Sigmoid colon (tissue), 4 donors: ENCODE measurements around the gene SMARCD1.

Source experiments
- EP300 ChIP-seq, 4 donors: sonication (generic); formaldehyde crosslinking; IDR thresholded peaks; one replicate each; pipeline ENCODE4 v1.6.1; 2017; ENCODE audit warnings: antibody characterized with exemption in 4 of 4
- POLR2A ChIP-seq, 2 donors: fragments of 450-650 bp; IDR thresholded peaks; one replicate each; pipeline ENCODE4 v1.6.1; 2016; ENCODE audit warnings: antibody characterized with exemption in 2 of 2, mild to moderate bottlenecking in 2 of 2, moderate library complexity in 2 of 2
- POLR2AphosphoS5 ChIP-seq, 4 donors: sonication (generic); formaldehyde crosslinking; IDR thresholded peaks; one replicate each; pipeline ENCODE4 v1.6.1; 2017; ENCODE audit warnings: antibody characterized with exemption in 4 of 4
- TF ChIP-seq, protein P1 (sequence below), 4 experiments: fragments of 450-650 bp in 3 of 4; fragments of 200-600 bp in 1 of 4; IDR thresholded peaks; one replicate each; pipeline ENCODE4 v1.5.1; 2016 to 2019; ENCODE audit warnings: antibody characterized with exemption in 4 of 4, mild to moderate bottlenecking in 3 of 4, moderate library complexity in 2 of 4

- TF ChIP-seq POLR2A (IDR thresholded peaks at IDR 0.05) (no peak), EP300 (IDR thresholded peaks at IDR 0.05) (no peak), POLR2AphosphoS5 (IDR thresholded peaks at IDR 0.05) (no peak)
- TF ChIP-seq, protein P1, sequence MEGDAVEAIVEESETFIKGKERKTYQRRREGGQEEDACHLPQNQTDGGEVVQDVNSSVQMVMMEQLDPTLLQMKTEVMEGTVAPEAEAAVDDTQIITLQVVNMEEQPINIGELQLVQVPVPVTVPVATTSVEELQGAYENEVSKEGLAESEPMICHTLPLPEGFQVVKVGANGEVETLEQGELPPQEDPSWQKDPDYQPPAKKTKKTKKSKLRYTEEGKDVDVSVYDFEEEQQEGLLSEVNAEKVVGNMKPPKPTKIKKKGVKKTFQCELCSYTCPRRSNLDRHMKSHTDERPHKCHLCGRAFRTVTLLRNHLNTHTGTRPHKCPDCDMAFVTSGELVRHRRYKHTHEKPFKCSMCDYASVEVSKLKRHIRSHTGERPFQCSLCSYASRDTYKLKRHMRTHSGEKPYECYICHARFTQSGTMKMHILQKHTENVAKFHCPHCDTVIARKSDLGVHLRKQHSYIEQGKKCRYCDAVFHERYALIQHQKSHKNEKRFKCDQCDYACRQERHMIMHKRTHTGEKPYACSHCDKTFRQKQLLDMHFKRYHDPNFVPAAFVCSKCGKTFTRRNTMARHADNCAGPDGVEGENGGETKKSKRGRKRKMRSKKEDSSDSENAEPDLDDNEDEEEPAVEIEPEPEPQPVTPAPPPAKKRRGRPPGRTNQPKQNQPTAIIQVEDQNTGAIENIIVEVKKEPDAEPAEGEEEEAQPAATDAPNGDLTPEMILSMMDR (IDR thresholded peaks at IDR 0.05) = no peak
These were observed 44.1 kb downstream of the SMARCD1 start for GRCh38 chr12:50129290-50129689.
